Suprapubic skin (tissue), 4 donors: ENCODE results near the gene IL1RAP.

Source experiments
- EP300 ChIP-seq: sonication (generic); formaldehyde crosslinking; IDR thresholded peaks from one replicate; pipeline ENCODE4 v1.6.1; 2017; ENCODE audit warnings: antibody characterized with exemption
- POLR2AphosphoS5 ChIP-seq, 3 donors: sonication (generic); formaldehyde crosslinking; IDR thresholded peaks; one replicate each; pipeline ENCODE4 v1.6.1; 2017; ENCODE audit warnings: antibody characterized with exemption in 3 of 3
- TF ChIP-seq, protein P1 (sequence below), 2 donors: fragments of 200-600 bp in 1 of 2; fragments of 450-650 bp in 1 of 2; sonication (generic) in 1 of 2; IDR thresholded peaks; one replicate each; pipeline ENCODE4 v1.5.1; 2016 to 2019; ENCODE audit warnings: antibody characterized with exemption in 2 of 2, mild to moderate bottlenecking in 1 of 2, moderate library complexity in 1 of 2

GRCh38 chr3:190541560-190541959 lies 27.7 kb downstream of the IL1RAP start:
- TF ChIP-seq, protein P1, sequence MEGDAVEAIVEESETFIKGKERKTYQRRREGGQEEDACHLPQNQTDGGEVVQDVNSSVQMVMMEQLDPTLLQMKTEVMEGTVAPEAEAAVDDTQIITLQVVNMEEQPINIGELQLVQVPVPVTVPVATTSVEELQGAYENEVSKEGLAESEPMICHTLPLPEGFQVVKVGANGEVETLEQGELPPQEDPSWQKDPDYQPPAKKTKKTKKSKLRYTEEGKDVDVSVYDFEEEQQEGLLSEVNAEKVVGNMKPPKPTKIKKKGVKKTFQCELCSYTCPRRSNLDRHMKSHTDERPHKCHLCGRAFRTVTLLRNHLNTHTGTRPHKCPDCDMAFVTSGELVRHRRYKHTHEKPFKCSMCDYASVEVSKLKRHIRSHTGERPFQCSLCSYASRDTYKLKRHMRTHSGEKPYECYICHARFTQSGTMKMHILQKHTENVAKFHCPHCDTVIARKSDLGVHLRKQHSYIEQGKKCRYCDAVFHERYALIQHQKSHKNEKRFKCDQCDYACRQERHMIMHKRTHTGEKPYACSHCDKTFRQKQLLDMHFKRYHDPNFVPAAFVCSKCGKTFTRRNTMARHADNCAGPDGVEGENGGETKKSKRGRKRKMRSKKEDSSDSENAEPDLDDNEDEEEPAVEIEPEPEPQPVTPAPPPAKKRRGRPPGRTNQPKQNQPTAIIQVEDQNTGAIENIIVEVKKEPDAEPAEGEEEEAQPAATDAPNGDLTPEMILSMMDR (IDR thresholded peaks at IDR 0.05), result no peak
- TF ChIP-seq POLR2AphosphoS5 (IDR thresholded peaks at IDR 0.05), result no peak
- TF ChIP-seq EP300, result no peak
